HCT116 (cell line): Measurements from ENCODE around the gene PSENEN. TPM values are rescaled to one million over a fixed set of nuclear protein-coding genes. Genes with fewer than 3 reads are reported as not detected.

ENCODE experiments used
- ATAC-seq: fragments of 200-7000 bp; cut with Tn5 transposase; 2 replicates; pipeline ENCODE4 v1.9.1; 2020; ENCODE audit warnings: mild to moderate bottlenecking, moderate library complexity
- BruUV-seq: library from RNA; stranded (reverse); fragments of 400-500 nt; replicated peaks from 2 replicates; lab custom pipeline; 2021; lab: Mats Ljungman, UMichigan
- CTCF ChIA-PET: fragments of 300-600 bp; sonication (Branson Sonifier 250); formaldehyde crosslinking; loops from one replicate; lab custom pipeline; 2021; ENCODE audit warnings: antibody characterized with exemption; lab: Charles Lee
- POLR2A ChIA-PET: fragments of 300-600, 350-600 bp; sonication (Branson Sonifier 250); formaldehyde crosslinking; loops from one replicate; lab custom pipeline; 2021; ENCODE audit warnings: antibody characterized with exemption; lab: Charles Lee
- RAD21 ChIA-PET, 2 experiments: fragments of 300-600 bp; sonication (Branson Sonifier 250); formaldehyde crosslinking; loops; one replicate each; lab custom pipeline; 2023; ENCODE audit warnings: low total read pairs in 2 of 2; ENCODE audit not compliant: uncharacterized antibody in 2 of 2, unreplicated experiment in 2 of 2, low non-redundant PET in 1 of 2; lab: Charles Lee
- DNase-seq: peaks from one replicate; pipeline ENCODE4 v3.0.0-alpha.2; 2010; ENCODE audit warnings: low read depth, low spot score
- H2AFZ ChIP-seq: fragments of 200-600 bp; shearing (Covaris generic), sonication (generic); 2 replicates; pipeline ENCODE4 v1.6.1; 2017; ENCODE audit warnings: low read depth, mixed run types, mixed read lengths, antibody characterized with exemption, low read length; ENCODE audit not compliant: poor library complexity, severe bottlenecking
- H3K27ac ChIP-seq: 2 replicates; pipeline ENCODE4 v1.5.1; 2012; ENCODE audit warnings: low read depth, low read length
- H3K27me3 ChIP-seq: fragments of 200-600 bp; sonication (generic); 2 replicates; pipeline ENCODE4 v1.6.1; 2016; ENCODE audit warnings: mixed run types, low read length, mixed read lengths; ENCODE audit not compliant: insufficient read depth
- H3K36me3 ChIP-seq, 2 experiments: fragments of 200-500 bp in 1 of 2; fragments of 200-600 bp in 1 of 2; sonication (Bioruptor generic) in 1 of 2; sonication (generic) in 1 of 2; 2 replicates each; pipeline versions ENCODE4 v1.5.1 to v1.6.1; 2014 to 2016; ENCODE audit warnings: low read length in 2 of 2, inconsistent platforms in 1 of 2, mixed read lengths in 1 of 2, mixed run types in 1 of 2; ENCODE audit not compliant: insufficient read depth in 2 of 2, control insufficient read depth in 1 of 2
- H3K4me1 ChIP-seq, 2 experiments: fragments of 200-600 bp in 1 of 2; sonication (generic) in 1 of 2; 2 replicates each; pipeline versions ENCODE4 v1.5.1 to v1.6.1; 2012 to 2017; ENCODE audit warnings: low read length in 2 of 2, inconsistent platforms in 1 of 2, mild to moderate bottlenecking in 1 of 2, mixed read lengths in 1 of 2, mixed run types in 1 of 2, moderate library complexity in 1 of 2; ENCODE audit not compliant: insufficient read depth in 2 of 2, control insufficient read depth in 1 of 2
- H3K4me2 ChIP-seq: fragments of 200-600 bp; sonication (generic); 2 replicates; pipeline ENCODE4 v1.6.1; 2017; ENCODE audit warnings: mixed run types, low read length, mixed read lengths
- H3K4me3 ChIP-seq, 2 experiments: fragments of 200-600 bp in 1 of 2; sonication (generic) in 1 of 2; replicated peaks in 1 of 2; 2 replicates each; pipeline ENCODE4 v1.5.1; 2011 to 2016; ENCODE audit warnings: low read length in 2 of 2, control low read depth in 1 of 2, low read depth in 1 of 2, mild to moderate bottlenecking in 1 of 2, mixed read lengths in 1 of 2, mixed run types in 1 of 2
- H3K79me2 ChIP-seq: fragments of 200-600 bp; sonication (generic); 2 replicates; pipeline ENCODE4 v1.6.1; 2017; ENCODE audit warnings: mild to moderate bottlenecking, mixed run types, low read length, moderate library complexity, mixed read lengths; ENCODE audit not compliant: insufficient read depth
- H3K9ac ChIP-seq: fragments of 200-600 bp; sonication (generic); 2 replicates; pipeline ENCODE4 v1.6.1; 2016; ENCODE audit warnings: low read length, mixed read lengths
- H3K9me2 ChIP-seq: fragments of 200-600 bp; sonication (generic), shearing (Covaris generic); 2 replicates; pipeline ENCODE4 v1.6.1; 2017; ENCODE audit warnings: mixed run types, mild to moderate bottlenecking, moderate library complexity; ENCODE audit not compliant: insufficient read depth
- H3K9me3 ChIP-seq, 2 experiments: fragments of 200-500 bp in 1 of 2; fragments of 200-600 bp in 1 of 2; sonication (Bioruptor generic) in 1 of 2; sonication (generic) in 1 of 2; 2 replicates each; pipeline ENCODE4 v1.6.1; 2014 to 2017; ENCODE audit warnings: low read length in 2 of 2, mixed read lengths in 2 of 2, inconsistent platforms in 1 of 2, low read depth in 1 of 2, mild to moderate bottlenecking in 1 of 2, mixed run types in 1 of 2, moderate library complexity in 1 of 2; ENCODE audit not compliant: control insufficient read depth in 1 of 2, insufficient read depth in 1 of 2
- H4K20me1 ChIP-seq: fragments of 200-600 bp; sonication (generic), shearing (Covaris generic); 2 replicates; pipeline ENCODE4 v1.6.1; 2017; ENCODE audit warnings: mixed run types, mild to moderate bottlenecking, moderate library complexity; ENCODE audit not compliant: insufficient read depth
- CBX3 ChIP-seq: IDR thresholded peaks from 2 replicates; pipeline ENCODE4 v1.6.1; 2012; ENCODE audit warnings: low read depth
- EZH2phosphoT487 ChIP-seq: fragments of 200-600 bp; IDR thresholded peaks from 2 replicates; pipeline ENCODE4 v1.6.1; 2018; ENCODE audit warnings: antibody characterized with exemption, borderline replicate concordance
- FOSL1 ChIP-seq: IDR thresholded peaks from 2 replicates; pipeline ENCODE4 v1.6.1; 2012; ENCODE audit warnings: low read depth
- POLR2AphosphoS5 ChIP-seq: IDR thresholded peaks from 2 replicates; pipeline ENCODE4 v1.6.1; 2011; ENCODE audit warnings: mild to moderate bottlenecking, low read depth, low read length, moderate library complexity
- SP1 ChIP-seq: IDR thresholded peaks from 2 replicates; pipeline ENCODE4 v1.6.1; 2012; ENCODE audit warnings: low read depth
- TCF7L2 ChIP-seq: IDR thresholded peaks from 2 replicates; pipeline ENCODE4 v1.7.0; 2011; ENCODE audit warnings: borderline replicate concordance, inconsistent platforms; ENCODE audit not compliant: insufficient read depth, insufficient read length; ENCODE audit errors: extremely low read depth
- YY1 ChIP-seq: IDR thresholded peaks from 2 replicates; pipeline ENCODE4 v1.6.1; 2011; ENCODE audit warnings: low read length, low read depth, moderate library complexity, mild to moderate bottlenecking; ENCODE audit not compliant: insufficient replicate concordance; ENCODE audit errors: extremely low read depth
- ZFX ChIP-seq: fragments of 450-650 bp; IDR thresholded peaks from 2 replicates; pipeline ENCODE4 v1.6.1; 2017
- intact Hi-C: fragments of 100-400 bp; cut with micrococcal nuclease; formaldehyde crosslinking; loops from 2 replicates; pipeline ENCODE4 v1.10.0; 2022
- total RNA-seq: library from RNA; stranded (reverse); gene quantifications from one replicate; pipeline ENCODE4 v1.2.1, GENCODE V29; 2021; ENCODE audit not compliant: unreplicated experiment
- TF ChIP-seq, protein P1 (sequence below): IDR thresholded peaks from 2 replicates; pipeline ENCODE4 v1.6.1; 2012; ENCODE audit warnings: low read depth

The PSENEN gene
- total RNA-seq, 1 experiment from 2014 or later = 55.3 TPM

DNA sequence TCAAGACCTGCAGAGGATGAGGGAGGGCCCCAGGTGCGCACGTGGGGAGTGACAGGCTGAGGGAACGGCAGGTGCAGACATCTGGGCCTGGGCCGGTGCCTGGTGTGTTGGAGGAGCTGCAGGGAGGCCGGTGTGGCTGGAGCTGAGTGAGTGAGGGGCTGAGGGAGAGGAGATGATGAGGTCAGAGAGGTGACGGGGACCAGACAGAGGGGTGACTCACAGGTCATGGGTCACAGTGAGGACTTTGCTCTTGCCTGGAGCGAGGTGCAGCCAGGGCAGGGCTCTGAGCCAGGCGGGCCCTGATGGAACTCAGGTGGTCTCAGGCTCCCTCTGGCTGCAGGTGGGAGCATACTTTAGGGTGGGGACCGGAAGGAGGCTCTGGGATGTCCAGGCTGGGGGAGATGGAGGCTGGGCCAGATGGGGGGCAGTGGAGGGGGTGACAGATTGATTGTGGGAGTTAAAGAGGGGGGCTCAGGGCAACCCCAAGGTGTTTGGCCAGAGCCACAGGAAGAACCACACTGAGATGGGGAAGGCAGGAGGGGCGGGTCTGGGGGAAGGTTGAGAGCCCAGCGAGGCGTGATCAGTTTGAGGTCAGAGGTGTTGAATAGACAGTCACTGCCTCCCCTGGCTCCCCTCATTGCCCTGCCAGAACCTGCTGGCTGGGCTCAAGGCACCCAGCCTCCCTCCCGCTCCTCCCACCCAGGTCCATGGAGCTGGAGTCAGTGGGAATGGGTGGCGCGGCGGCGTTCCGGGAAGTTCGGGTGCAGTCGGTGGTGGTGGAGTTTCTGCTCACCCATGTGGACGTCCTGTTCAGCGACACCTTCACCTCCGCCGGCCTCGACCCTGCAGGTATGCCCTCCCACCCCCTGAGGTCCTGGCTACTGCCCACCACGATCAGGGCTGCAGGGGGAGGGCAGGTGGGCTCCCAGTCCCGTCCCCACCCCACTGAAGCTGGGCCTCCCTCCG lies 38.3 kb downstream of the PSENEN start:
- Histone ChIP-seq H4K20me1 (no peaks in the 10 kb centered on the region), H3K79me2 (no peaks in the 10 kb centered on the region), H3K9me2 (no peaks in the 10 kb centered on the region), H3K4me2 (no peak overlapping the region), H2AFZ (no peak overlapping the region), H3K27me3 (no peaks in the 10 kb centered on the region), H3K4me1 (no peaks in the 10 kb centered on the region), H3K9ac (no peak overlapping the region), H3K27ac (no peak overlapping the region), H3K9me3 (no peaks in the 10 kb centered on the region), H3K4me3 (no peak overlapping the region), H3K36me3 (peaks cover 2 to 4% of the 10 kb centered on the region in 2 experiments; a peak in 2 of 4 replicates)
- CTCF ChIA-PET = no interaction called here
- no peak for ATAC-seq
- RAD21 ChIA-PET = no interaction called here
- no peak for TF ChIP-seq TCF7L2
- TF ChIP-seq FOSL1 = no peak
- no peak for TF ChIP-seq POLR2AphosphoS5
- TF ChIP-seq, protein P1, sequence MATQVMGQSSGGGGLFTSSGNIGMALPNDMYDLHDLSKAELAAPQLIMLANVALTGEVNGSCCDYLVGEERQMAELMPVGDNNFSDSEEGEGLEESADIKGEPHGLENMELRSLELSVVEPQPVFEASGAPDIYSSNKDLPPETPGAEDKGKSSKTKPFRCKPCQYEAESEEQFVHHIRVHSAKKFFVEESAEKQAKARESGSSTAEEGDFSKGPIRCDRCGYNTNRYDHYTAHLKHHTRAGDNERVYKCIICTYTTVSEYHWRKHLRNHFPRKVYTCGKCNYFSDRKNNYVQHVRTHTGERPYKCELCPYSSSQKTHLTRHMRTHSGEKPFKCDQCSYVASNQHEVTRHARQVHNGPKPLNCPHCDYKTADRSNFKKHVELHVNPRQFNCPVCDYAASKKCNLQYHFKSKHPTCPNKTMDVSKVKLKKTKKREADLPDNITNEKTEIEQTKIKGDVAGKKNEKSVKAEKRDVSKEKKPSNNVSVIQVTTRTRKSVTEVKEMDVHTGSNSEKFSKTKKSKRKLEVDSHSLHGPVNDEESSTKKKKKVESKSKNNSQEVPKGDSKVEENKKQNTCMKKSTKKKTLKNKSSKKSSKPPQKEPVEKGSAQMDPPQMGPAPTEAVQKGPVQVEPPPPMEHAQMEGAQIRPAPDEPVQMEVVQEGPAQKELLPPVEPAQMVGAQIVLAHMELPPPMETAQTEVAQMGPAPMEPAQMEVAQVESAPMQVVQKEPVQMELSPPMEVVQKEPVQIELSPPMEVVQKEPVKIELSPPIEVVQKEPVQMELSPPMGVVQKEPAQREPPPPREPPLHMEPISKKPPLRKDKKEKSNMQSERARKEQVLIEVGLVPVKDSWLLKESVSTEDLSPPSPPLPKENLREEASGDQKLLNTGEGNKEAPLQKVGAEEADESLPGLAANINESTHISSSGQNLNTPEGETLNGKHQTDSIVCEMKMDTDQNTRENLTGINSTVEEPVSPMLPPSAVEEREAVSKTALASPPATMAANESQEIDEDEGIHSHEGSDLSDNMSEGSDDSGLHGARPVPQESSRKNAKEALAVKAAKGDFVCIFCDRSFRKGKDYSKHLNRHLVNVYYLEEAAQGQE = no peak
- no peak for TF ChIP-seq SP1
- TF ChIP-seq EZH2phosphoT487 = no peak
- TF ChIP-seq CBX3 = no peak
- no peak for TF ChIP-seq ZFX
- no peak for TF ChIP-seq YY1
- BruUV-seq = no TSS peak
- intact Hi-C loops = no loop called here
- POLR2A ChIA-PET = interaction anchor here (0.6 to 1.3 kb wide), 2 partner anchors 11 to 17 kb away, joined by 3 to 4 read pairs; no protein-coding TSS in a partner anchor
- no peak for DNase-seq
